Right atrium auricular region (tissue), 2 donors: ENCODE results near the gene B3GALT4. TPM values are rescaled to one million over a fixed set of nuclear protein-coding genes. Genes with fewer than 3 reads are reported as not detected.
"Not testable (repeated sequence)": the region's sequence is repeated elsewhere in the genome, so short reads cannot be mapped to it uniquely, and the experiment has no call there.

ENCODE experiments used
- DNase-seq: peaks from one replicate; pipeline ENCODE4 v3.0.0-alpha.2; 2019; ENCODE audit warnings: low spot score
- H3K27ac ChIP-seq, 2 donors: fragments of 200-600 bp; sonication (generic); 1 replicate in 1 of 2; 2 replicates in 1 of 2; pipeline ENCODE4 v1.5.1; 2016 to 2019
- H3K27me3 ChIP-seq, 2 donors: fragments of 200-600 bp; sonication (generic); one replicate each; pipeline versions ENCODE4 v1.5.1 to v1.6.0; 2017 to 2019
- H3K36me3 ChIP-seq: fragments of 200-600 bp; sonication (generic); one replicate; pipeline ENCODE4 v1.5.1; 2016
- H3K4me1 ChIP-seq, 2 donors: fragments of 200-600 bp; sonication (generic); one replicate each; pipeline versions ENCODE4 v1.5.1 to v1.6.0; 2017 to 2019
- H3K4me3 ChIP-seq, 2 donors: fragments of 200-600 bp; sonication (generic); 1 replicate in 1 of 2; 2 replicates in 1 of 2; pipeline ENCODE4 v1.5.1; 2017 to 2019; ENCODE audit warnings: mild to moderate bottlenecking in 1 of 2, moderate library complexity in 1 of 2
- H3K9me3 ChIP-seq, 2 donors: fragments of 200-600 bp; sonication (generic); one replicate each; pipeline ENCODE4 v1.5.1; 2019
- CTCF ChIP-seq, 2 donors: fragments of 200-600 bp; sonication (generic); IDR thresholded peaks; one replicate each; pipeline ENCODE4 v1.5.1; 2019; ENCODE audit warnings: antibody characterized with exemption in 2 of 2
- total RNA-seq, 2 donors: library from RNA; depleted of rRNA; stranded (reverse); fragments of >200 nt; gene quantifications; one replicate each; pipeline ENCODE4 v1.1.0, GENCODE V29; 2016

The B3GALT4 gene
- total RNA-seq, 2 donors from 2014 or later = 9.4 to 12.1 TPM

GRCh38 chr6:33273129-33273923 lies 3.6 kb upstream of the B3GALT4 start:
- peaks cover 0 to 58% of the 10 kb centered on the region in 2 donors for H3K4me1 ChIP-seq
- H3K9me3 ChIP-seq = no peaks in the 10 kb centered on the region
- H3K27ac ChIP-seq = no peak overlapping the region
- peaks cover 42% of the 10 kb centered on the region for H3K36me3 ChIP-seq
- no peak for TF ChIP-seq CTCF (IDR thresholded peaks at IDR 0.05)
- no peak for DNase-seq
- peak overlapping the region in 1 of 2 donors; percentile 66 for H3K4me3 ChIP-seq
- no peaks in the 10 kb centered on the region for H3K27me3 ChIP-seq

GRCh38 chr6:33273924-33274902 lies 2.7 kb upstream of the B3GALT4 start:
- Histone ChIP-seq H3K36me3 (peaks cover 36% of the 10 kb centered on the region), H3K27ac (no peak overlapping the region), H3K4me1 (peaks cover 0 to 65% of the 10 kb centered on the region in 2 donors), H3K27me3 (no peaks in the 10 kb centered on the region), H3K9me3 (no peaks in the 10 kb centered on the region), H3K4me3 (no peak overlapping the region)
- no peak for TF ChIP-seq CTCF (IDR thresholded peaks at IDR 0.05)
- DNase-seq = no peak

- Histone ChIP-seq H3K4me1 (peaks cover 0 to 57% of the 10 kb centered on the region in 2 donors), H3K27ac (peak overlapping the region; percentile 88 to 92), H3K36me3 (peaks cover 44% of the 10 kb centered on the region), H3K4me3 (peak overlapping the region in 1 of 2 donors; percentile 69)
- DNase-seq, H3K9me3 ChIP-seq, H3K27me3 ChIP-seq: not testable (repeated sequence)
These were observed 935 bp upstream of the B3GALT4 start for GRCh38 chr6:33275795-33276580.

GRCh38 chr6:33276581-33276863 lies 401 bp upstream of the B3GALT4 start:
- TF ChIP-seq CTCF (IDR thresholded peaks at IDR 0.05) = no peak
- Histone ChIP-seq H3K4me1 (peaks cover 0 to 55% of the 10 kb centered on the region in 2 donors), H3K4me3 (peak overlapping the region; percentile 69 to 75), H3K27me3 (no peaks in the 10 kb centered on the region), H3K27ac (peak overlapping the region; percentile 88 to 92), H3K36me3 (peaks cover 44% of the 10 kb centered on the region), H3K9me3 (no peaks in the 10 kb centered on the region)
- DNase-seq = no peak

GRCh38 chr6:33277663-33278391 lies 904 bp downstream of the B3GALT4 start:
- H3K36me3 ChIP-seq = peaks cover 44% of the 10 kb centered on the region
- H3K4me1 ChIP-seq = peaks cover 0 to 47% of the 10 kb centered on the region in 2 donors
- H3K27me3 ChIP-seq = no peaks in the 10 kb centered on the region
- H3K9me3 ChIP-seq = no peaks in the 10 kb centered on the region
- H3K27ac ChIP-seq = peak overlapping the region; percentile 88 to 92
- TF ChIP-seq CTCF (IDR thresholded peaks at IDR 0.05) = no peak
- DNase-seq = no peak
- H3K4me3 ChIP-seq = peak overlapping the region; percentile 69 to 75
